Adrenal gland (tissue), 12 donors: Measurements from ENCODE around the gene GBGT1. TPM values are rescaled to one million over a fixed set of nuclear protein-coding genes. Genes with fewer than 3 reads are reported as not detected.

Experiments
- DNase-seq, 7 donors: peaks; one replicate each; pipeline ENCODE4 v3.0.0-alpha.2; 2019 to 2020
- H3K27ac ChIP-seq, 5 donors: fragments of 200-600 bp; sonication (generic) in 4 of 5; 1 replicate in 3 of 5; 2 replicates in 2 of 5; pipeline versions ENCODE4 v1.5.1 to v1.8.0; 2016 to 2020; ENCODE audit warnings: mild to moderate bottlenecking in 1 of 5
- H3K27me3 ChIP-seq: fragments of 200-600 bp; 2 replicates; pipeline ENCODE4 v1.8.0; 2021
- H3K36me3 ChIP-seq, 2 donors: fragments of 200-600 bp; replicated peaks in 1 of 2; 1 replicate in 1 of 2; 2 replicates in 1 of 2; pipeline versions ENCODE4 v1.5.1 to v1.8.0; 2018 to 2022
- H3K4me1 ChIP-seq, 2 donors: fragments of 200-600 bp; replicated peaks in 1 of 2; 1 replicate in 1 of 2; 2 replicates in 1 of 2; pipeline versions ENCODE4 v1.5.1 to v1.8.0; 2018 to 2021
- H3K4me3 ChIP-seq, 4 donors: fragments of 200-600 bp; sonication (generic) in 3 of 4; one replicate each; pipeline ENCODE4 v1.5.1; 2016 to 2018
- H3K9me3 ChIP-seq, 3 donors: fragments of 200-600 bp; sonication (generic) in 1 of 3; replicated peaks in 1 of 3; 1 replicate in 2 of 3; 2 replicates in 1 of 3; pipeline versions ENCODE4 v1.5.1 to v1.8.0; 2016 to 2021
- CTCF ChIP-seq, 6 experiments: fragments of 450-650 bp in 4 of 6; fragments of 200-600 bp in 2 of 6; sonication (generic) in 1 of 6; IDR thresholded peaks; 1 replicate in 5 of 6; 2 replicates in 1 of 6; pipeline versions ENCODE4 v1.5.1 to v1.8.0; 2016 to 2021; ENCODE audit warnings: antibody characterized with exemption in 6 of 6, mild to moderate bottlenecking in 2 of 6, moderate library complexity in 1 of 6
- POLR2A ChIP-seq, 2 donors: fragments of 450-650 bp; IDR thresholded peaks; one replicate each; pipeline ENCODE4 v1.6.1; 2017; ENCODE audit warnings: antibody characterized with exemption in 2 of 2, mild to moderate bottlenecking in 2 of 2, moderate library complexity in 1 of 2
- WGBS, 4 donors: extraction: QIAGEN DNeasy Blood & Tissue Kit in 2 of 4; methylation state at CpG; one replicate each; pipeline versions ENCODE4 v1.1.5 to v1.1.7; 2013 to 2017; 5-methylcytosine and 5-hydroxymethylcytosine counted together
- intact Hi-C, 2 donors: fragments of 100-400 bp; cut with DNase I; formaldehyde crosslinking; loops; one replicate each; pipeline versions ENCODE4 v1.14.1 to v1.15.0; 2022 to 2023
- polyA plus RNA-seq, 3 donors: library from polyadenylated mRNA; stranded (reverse); fragments of 200-250 nt in 2 of 3; fragments of 350-450 nt in 1 of 3; fragmentation: Illumina TruSeq in 1 of 3; extraction: RNeasy Lipid Tissue Mini Kit (QIAGEN cat#74804) in 1 of 3; gene quantifications; one replicate each; pipeline ENCODE4 v1.2.3, GENCODE V29; 2013 to 2014
- total RNA-seq, 9 donors: library from RNA; depleted of rRNA in 4 of 9; stranded (reverse); fragments of >200 nt in 4 of 9; fragments of 120-200 nt in 1 of 9; fragmentation: NEBNext Ultra II Directional in 1 of 9; extraction: Animal tissue kit (Norgen Biotek cat#: 25700) in 1 of 9; gene quantifications; one replicate each; pipeline versions ENCODE4 v1.1.0 to v1.2.4, GENCODE V29; 2013 to 2023
- donor health status: healthy with polysubstance abuse.
- donor health status: Bipolar disorder and iron deficiency.
- donor health status: DM: yes; HTN: yes; CAD: no.
- donor health status: DM: no; HTN: no; CAD: no.
- donor health status: DM: no; HTN: no; CAD: no.
- donor health status: DM: yes; HTN: yes; CAD: no.

The GBGT1 gene
- total and polyA plus RNA-seq, 12 donors, result 3.5 to 67.5 (median 29.2) TPM

DNA sequence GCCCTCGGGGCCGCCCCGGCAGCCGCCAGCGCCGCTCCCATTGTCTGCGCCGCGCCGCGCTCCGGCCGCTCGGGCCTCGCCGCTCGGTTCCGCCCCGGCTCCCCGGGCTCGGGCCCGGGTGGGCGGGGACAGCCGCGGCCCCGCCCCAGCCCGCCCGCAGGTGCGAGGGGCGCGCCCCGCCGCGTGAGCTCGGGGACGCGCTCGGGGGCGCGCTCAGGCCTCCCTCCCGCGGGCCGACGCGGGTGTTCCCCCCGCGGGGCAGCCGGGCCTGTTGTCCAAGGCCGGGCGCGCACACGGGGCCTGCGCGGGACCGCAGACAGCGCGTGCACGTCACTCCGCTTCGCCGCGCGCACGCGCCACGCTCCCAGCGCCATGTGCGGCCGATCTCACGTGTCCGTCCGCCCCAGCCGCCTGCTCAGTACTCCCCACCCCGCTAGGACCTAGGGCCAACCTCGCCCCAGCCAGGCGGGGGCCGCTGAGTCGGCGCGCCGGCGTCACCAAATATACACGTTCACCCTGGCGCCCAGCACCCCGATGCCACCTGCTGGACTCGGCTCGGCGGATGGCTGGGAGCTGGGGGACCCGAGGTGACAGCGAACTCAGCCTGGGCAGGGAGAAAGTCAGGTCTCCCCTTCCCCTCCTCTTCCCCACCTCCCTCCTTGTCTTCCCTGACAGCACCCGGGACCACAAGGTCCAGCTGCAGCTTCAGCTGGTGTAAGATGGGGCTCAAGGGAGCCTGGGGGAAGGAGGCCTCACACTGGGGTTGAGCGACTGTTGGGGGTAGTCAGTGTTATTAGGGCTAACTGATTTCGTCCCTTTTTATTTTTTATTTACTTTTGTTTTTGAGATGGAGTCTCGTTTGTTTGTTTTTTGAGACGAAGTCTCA is 14.3 kb downstream of the GBGT1 start:
- H3K9me3 ChIP-seq, result no peaks in the 10 kb centered on the region
- no peaks in the 10 kb centered on the region for H3K36me3 ChIP-seq
- WGBS, 4 donors, result 3 to 25% (median 5%) methylated on average over 5 to 95 of the region's 95 CpGs
- peak overlapping the region in 1 of 4 donors; percentile 52 for H3K4me3 ChIP-seq
- DNase-seq, result peak; percentile 92 to 96 (median 94)
- H3K27ac ChIP-seq, result peak overlapping the region; percentile 66 to 93 (median 86)
- no peaks in the 10 kb centered on the region for H3K27me3 ChIP-seq
- TF ChIP-seq CTCF (IDR thresholded peaks at IDR 0.05) (peak in 3 of 6 experiments; percentile 27 to 46 (median 31)), POLR2A (IDR thresholded peaks at IDR 0.05) (peak in 1 of 2 donors; percentile 84)
- intact Hi-C loops, result loop anchor here (5.0 to 10.0 kb wide), 2 partner anchors 105 to 117 kb away; partner anchors contain the start of gene GTF3C5 (in 1 of the 2)
- H3K4me1 ChIP-seq, result peaks cover 23 to 26% of the 10 kb centered on the region in 2 donors

DNA sequence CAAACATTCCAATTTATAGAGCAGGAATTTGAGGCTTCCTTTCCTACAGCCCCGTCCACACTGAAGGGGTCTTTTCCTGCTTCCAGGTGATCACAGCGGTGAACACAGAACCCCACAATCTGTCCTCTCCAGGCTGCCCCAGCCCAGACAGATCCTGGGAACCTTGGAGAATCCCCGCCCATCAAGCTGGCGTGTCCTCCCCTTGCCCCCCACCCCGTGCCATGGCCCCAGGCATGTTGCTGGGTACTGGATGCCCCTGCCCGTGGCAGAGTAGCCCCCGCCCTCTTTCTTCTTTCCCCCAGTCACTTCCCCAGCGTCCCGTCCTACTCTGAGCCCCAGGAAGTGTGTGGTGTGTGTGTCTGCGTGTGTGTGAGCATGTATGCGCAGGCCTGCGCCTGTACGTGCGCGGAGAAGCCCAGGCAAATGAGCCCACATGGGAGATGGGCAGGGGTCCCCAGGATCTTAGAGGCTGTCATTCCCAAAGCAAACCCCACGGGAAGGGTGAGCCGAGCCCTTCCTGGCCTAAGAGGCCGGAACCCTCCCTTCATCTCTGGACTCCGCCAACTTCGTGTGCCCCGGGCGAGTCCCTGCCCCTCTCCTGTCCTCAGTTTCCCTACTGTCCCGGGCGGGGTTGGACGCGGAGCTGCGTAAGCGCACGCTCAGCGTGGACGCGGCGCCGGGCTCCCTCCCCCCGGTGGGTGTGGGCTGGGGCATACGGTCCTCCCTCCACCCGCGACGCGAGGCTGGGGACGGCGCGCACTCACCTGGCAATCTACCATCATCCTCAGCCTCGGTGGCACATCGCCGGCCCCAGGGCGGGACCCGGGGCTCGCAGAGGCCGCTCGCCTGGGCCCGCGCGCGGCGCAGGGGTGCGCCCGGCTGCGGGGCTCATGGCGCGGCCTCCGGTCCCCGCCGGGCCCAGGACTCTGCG is 15.2 kb downstream of the GBGT1 start:
- H3K9me3 ChIP-seq, result no peaks in the 10 kb centered on the region
- H3K4me3 ChIP-seq, result peak overlapping the region in 3 of 4 donors; percentile 0 to 52 (median 35)
- H3K36me3 ChIP-seq, result no peaks in the 10 kb centered on the region
- H3K27me3 ChIP-seq, result no peaks in the 10 kb centered on the region
- 4 to 11% (median 6%) methylated on average over 9 to 65 of the region's 65 CpGs for WGBS, 4 donors
- intact Hi-C loops, result loop anchor here (5.0 to 10.0 kb wide), 2 partner anchors 104 to 116 kb away; partner anchors contain the start of gene GTF3C5 (in 1 of the 2)
- TF ChIP-seq POLR2A (IDR thresholded peaks at IDR 0.05) (peak; percentile 52 to 58), CTCF (IDR thresholded peaks at IDR 0.05) (no peak)
- peaks cover 29 to 33% of the 10 kb centered on the region in 2 donors for H3K4me1 ChIP-seq
- H3K27ac ChIP-seq, result peak overlapping the region in 4 of 5 donors; percentile 43 to 93 (median 89)
- DNase-seq, result peak; percentile 62 to 83 (median 73)

DNA sequence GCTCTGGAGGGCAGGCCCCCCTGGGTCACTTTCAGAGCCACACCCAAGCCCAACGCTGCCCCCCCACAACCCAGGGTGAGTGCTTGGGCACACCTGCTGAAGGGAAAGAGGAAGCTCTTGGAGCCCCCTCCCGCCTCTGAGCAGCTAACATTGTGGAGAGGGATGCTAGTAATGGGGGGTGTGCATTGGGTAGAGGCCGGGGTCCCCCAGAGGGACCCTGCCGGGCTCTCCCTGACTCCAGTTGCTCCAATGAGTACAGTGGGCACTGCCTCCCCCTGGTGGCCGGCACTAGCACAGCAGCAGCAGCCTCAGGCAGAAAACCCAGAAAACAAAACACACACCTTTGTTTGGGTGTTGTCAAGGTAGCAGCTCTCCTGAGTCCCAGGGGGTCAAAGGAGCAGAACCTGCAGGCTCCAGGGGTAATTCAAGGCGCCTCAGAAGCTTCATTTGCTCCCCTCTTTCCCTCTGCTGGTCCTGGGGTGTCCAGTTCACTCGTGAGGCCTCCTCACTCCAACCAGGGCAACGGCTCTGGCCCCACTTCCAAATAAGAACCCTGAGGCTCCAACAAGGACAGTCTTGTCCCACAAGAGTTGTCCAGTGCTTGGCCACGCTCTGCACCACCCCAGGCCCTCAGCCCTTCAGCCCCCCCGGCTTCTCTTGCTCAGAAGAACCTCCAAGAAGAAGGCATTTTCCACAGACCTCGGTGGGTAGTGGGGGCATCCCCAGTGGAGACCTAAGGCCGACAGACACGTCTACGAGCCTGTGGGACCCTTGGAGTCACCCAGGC is 16.1 kb downstream of the GBGT1 start:
- 21 to 27% (median 23%) methylated on average over 10 to 14 of the region's 14 CpGs for WGBS, 4 donors
- Histone ChIP-seq H3K27me3 (no peaks in the 10 kb centered on the region), H3K9me3 (no peaks in the 10 kb centered on the region), H3K4me3 (peak overlapping the region in 2 of 4 donors; percentile 35 to 52), H3K4me1 (peaks cover 30 to 41% of the 10 kb centered on the region in 2 donors), H3K27ac (peak overlapping the region in 4 of 5 donors; percentile 33 to 93 (median 89)), H3K36me3 (no peaks in the 10 kb centered on the region)
- DNase-seq, result peak; percentile 66 to 94 (median 83)
- intact Hi-C loops, result loop anchor here (5.0 to 10.0 kb wide), 2 partner anchors 103 to 115 kb away; partner anchors contain the start of gene GTF3C5 (in 1 of the 2)
- TF ChIP-seq CTCF (IDR thresholded peaks at IDR 0.05), result peak; percentile 93 to 96 (median 94)
- TF ChIP-seq POLR2A (IDR thresholded peaks at IDR 0.05), result peak in 1 of 2 donors; percentile 17
